ENCODE results near the gene VGLL4.

- TF ChIP-seq CTCF (IDR thresholded peaks at IDR 0.05) (no peak), POLR2A (IDR thresholded peaks at IDR 0.05) (no peak), EP300 (IDR thresholded peaks at IDR 0.05) (no peak), POLR2AphosphoS5 (IDR thresholded peaks at IDR 0.05) (no peak)
Measured at GRCh38 chr3:11602239-11602840, 41.4 kb downstream of the VGLL4 start.
